MM.1S (cell line): ENCODE results near the gene TXNDC11.

ENCODE experiments used
- DNase-seq: peaks from one replicate; pipeline ENCODE4 v3.0.0-alpha.2; 2015
- H2AFZ ChIP-seq: fragments of 300-600 bp; sonication (generic); 2 replicates; pipeline ENCODE4 v1.6.0; 2016; ENCODE audit warnings: antibody characterized with exemption, low read length
- H3F3A ChIP-seq: fragments of 300-600 bp; sonication (generic); 2 replicates; pipeline ENCODE4 v1.6.1; 2016; ENCODE audit warnings: mild to moderate bottlenecking, antibody characterized with exemption, low read length, moderate library complexity, mixed read lengths; ENCODE audit not compliant: insufficient read depth
- H3K27ac ChIP-seq: fragments of 300-600 bp; sonication (generic); 2 replicates; pipeline ENCODE4 v1.5.1; 2016; ENCODE audit warnings: mild to moderate bottlenecking, low read length
- H3K27me3 ChIP-seq: fragments of 300-600 bp; sonication (generic); replicated peaks from 2 replicates; pipeline ENCODE4 v1.6.0; 2016; ENCODE audit warnings: low read length; ENCODE audit not compliant: insufficient read depth
- H3K36me3 ChIP-seq: fragments of 300-600 bp; sonication (generic); replicated peaks from 2 replicates; pipeline ENCODE4 v1.6.1; 2016; ENCODE audit warnings: mild to moderate bottlenecking, low read length, mixed read lengths; ENCODE audit not compliant: insufficient read depth
- H3K4me1 ChIP-seq: fragments of 300-600 bp; sonication (generic); 2 replicates; pipeline ENCODE4 v1.6.1; 2016; ENCODE audit warnings: low read length, mixed read lengths
- H3K4me2 ChIP-seq: fragments of 300-600 bp; sonication (generic); 2 replicates; pipeline ENCODE4 v1.6.0; 2016; ENCODE audit warnings: low read depth, low read length
- H3K4me3 ChIP-seq: fragments of 300-600 bp; sonication (generic); 2 replicates; pipeline ENCODE4 v1.5.1; 2016; ENCODE audit warnings: low read length, mixed read lengths
- H3K79me2 ChIP-seq: fragments of 300-600 bp; sonication (generic); 2 replicates; pipeline ENCODE4 v1.6.1; 2016; ENCODE audit warnings: mixed run types, low read length, mixed read lengths
- H3K9ac ChIP-seq: fragments of 300-600 bp; sonication (generic); 2 replicates; pipeline ENCODE4 v1.6.1; 2016; ENCODE audit warnings: low read length, mixed read lengths
- H3K9me2 ChIP-seq: fragments of 300-600 bp; sonication (generic); replicated peaks from 2 replicates; pipeline ENCODE4 v1.6.1; 2016; ENCODE audit warnings: mild to moderate bottlenecking, low read length, mixed read lengths; ENCODE audit not compliant: insufficient read depth
- H3K9me3 ChIP-seq: fragments of 300-600 bp; sonication (generic); replicated peaks from 2 replicates; pipeline ENCODE4 v1.6.1; 2016; ENCODE audit warnings: mild to moderate bottlenecking, low read length, mixed read lengths; ENCODE audit not compliant: insufficient read depth
- H4K20me1 ChIP-seq: fragments of 300-600 bp; sonication (generic); 2 replicates; pipeline ENCODE4 v1.6.1; 2016; ENCODE audit warnings: mild to moderate bottlenecking, low read length, moderate library complexity, mixed read lengths; ENCODE audit not compliant: insufficient read depth
- EZH2 ChIP-seq: fragments of 300-600 bp; sonication (generic); optimal IDR thresholded peaks from 2 replicates; pipeline ENCODE3; 2017; ENCODE audit warnings: low read depth, mild to moderate bottlenecking, antibody characterized with exemption, low read length, mixed read lengths
- EZH2phosphoT487 ChIP-seq: fragments of 300-600 bp; sonication (generic); IDR thresholded peaks from 2 replicates; pipeline ENCODE4 v1.6.1; 2018; ENCODE audit warnings: antibody characterized with exemption, low read length
- TF ChIP-seq, protein P1 (sequence below): fragments of 300-600 bp; sonication (generic); IDR thresholded peaks from 2 replicates; pipeline ENCODE4 v1.5.1; 2016; ENCODE audit warnings: antibody characterized with exemption, low read length, mixed read lengths

Gene TXNDC11

DNA sequence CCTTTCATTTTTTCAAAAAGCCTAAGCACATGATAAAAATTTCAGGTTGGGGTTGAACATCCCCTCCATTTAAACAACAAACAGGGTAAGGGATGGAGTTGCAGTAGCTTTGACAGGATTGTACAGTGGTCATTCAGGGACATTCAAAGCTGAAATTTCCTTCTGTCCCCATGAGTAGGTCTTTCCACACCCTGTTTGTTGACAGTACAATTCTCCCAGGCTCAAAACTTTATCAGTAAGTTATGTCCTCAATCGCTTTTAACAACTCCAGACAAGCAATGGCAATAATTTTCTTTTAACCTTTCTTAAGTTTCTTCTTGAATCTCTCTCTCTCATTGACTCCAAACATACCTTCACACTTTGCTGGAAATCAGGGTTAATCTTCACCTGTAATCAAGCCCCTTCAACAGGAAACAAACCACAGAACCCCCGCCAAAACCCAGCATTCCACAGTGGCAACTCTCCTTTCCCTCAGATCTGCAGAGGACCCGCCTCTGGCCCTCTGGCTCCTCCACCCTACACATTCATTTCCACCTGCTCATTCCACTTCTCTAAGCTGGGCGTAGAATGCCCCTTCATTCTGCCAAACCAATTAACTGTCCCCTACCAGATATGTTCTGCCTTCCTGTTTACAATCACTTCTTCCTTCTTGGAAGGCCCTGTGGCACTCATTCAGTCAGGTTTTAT is 20.7 kb downstream of the TXNDC11 start:
- H3K79me2 ChIP-seq, result peaks cover 99% of the 10 kb centered on the region
- no peak overlapping the region for H3K4me3 ChIP-seq
- no peaks in the 10 kb centered on the region for H3K9me2 ChIP-seq
- peaks cover 32% of the 10 kb centered on the region for H3K36me3 ChIP-seq
- peaks cover 79% of the 10 kb centered on the region for H3K4me1 ChIP-seq
- TF ChIP-seq EZH2phosphoT487 (no peak), EZH2 (no peak)
- TF ChIP-seq, protein P1, sequence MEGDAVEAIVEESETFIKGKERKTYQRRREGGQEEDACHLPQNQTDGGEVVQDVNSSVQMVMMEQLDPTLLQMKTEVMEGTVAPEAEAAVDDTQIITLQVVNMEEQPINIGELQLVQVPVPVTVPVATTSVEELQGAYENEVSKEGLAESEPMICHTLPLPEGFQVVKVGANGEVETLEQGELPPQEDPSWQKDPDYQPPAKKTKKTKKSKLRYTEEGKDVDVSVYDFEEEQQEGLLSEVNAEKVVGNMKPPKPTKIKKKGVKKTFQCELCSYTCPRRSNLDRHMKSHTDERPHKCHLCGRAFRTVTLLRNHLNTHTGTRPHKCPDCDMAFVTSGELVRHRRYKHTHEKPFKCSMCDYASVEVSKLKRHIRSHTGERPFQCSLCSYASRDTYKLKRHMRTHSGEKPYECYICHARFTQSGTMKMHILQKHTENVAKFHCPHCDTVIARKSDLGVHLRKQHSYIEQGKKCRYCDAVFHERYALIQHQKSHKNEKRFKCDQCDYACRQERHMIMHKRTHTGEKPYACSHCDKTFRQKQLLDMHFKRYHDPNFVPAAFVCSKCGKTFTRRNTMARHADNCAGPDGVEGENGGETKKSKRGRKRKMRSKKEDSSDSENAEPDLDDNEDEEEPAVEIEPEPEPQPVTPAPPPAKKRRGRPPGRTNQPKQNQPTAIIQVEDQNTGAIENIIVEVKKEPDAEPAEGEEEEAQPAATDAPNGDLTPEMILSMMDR, result no peak
- H3K27me3 ChIP-seq, result no peaks in the 10 kb centered on the region
- peak overlapping the region; percentile 46; the same call in 1 of the 2 replicates for H3K4me2 ChIP-seq
- H3K27ac ChIP-seq, result peak overlapping the region; percentile 96; the same call in 1 of the 2 replicates
- H3F3A ChIP-seq, result peaks cover 97% of the 10 kb centered on the region
- H2AFZ ChIP-seq, result no peak overlapping the region
- DNase-seq, result no peak
- H3K9me3 ChIP-seq, result no peaks in the 10 kb centered on the region
- H3K9ac ChIP-seq, result no peak overlapping the region
- H4K20me1 ChIP-seq, result 0 out of 2 replicates have a peak, but pooled peaks cover 10% of the 10 kb centered on the region

- DNase-seq, result no peak
- Histone ChIP-seq H3K79me2 (peaks cover 99% of the 10 kb centered on the region), H3K4me2 (peak overlapping the region; percentile 72), H3K27ac (peak overlapping the region; percentile 76; the same call in 1 of the 2 replicates), H3F3A (peaks cover 98% of the 10 kb centered on the region), H3K27me3 (no peaks in the 10 kb centered on the region), H3K9me3 (no peaks in the 10 kb centered on the region), H4K20me1 (0 out of 2 replicates have a peak, but pooled peaks cover 10% of the 10 kb centered on the region), H3K4me1 (peaks cover 86% of the 10 kb centered on the region), H3K9me2 (no peaks in the 10 kb centered on the region), H3K36me3 (peaks cover 34% of the 10 kb centered on the region), H3K4me3 (peak overlapping the region; percentile 19; the same call in 1 of the 2 replicates), H2AFZ (no peak overlapping the region), H3K9ac (no peak overlapping the region)
- no peak for TF ChIP-seq EZH2phosphoT487
These were observed 22.9 kb downstream of the TXNDC11 start for GRCh38 chr16:11719762-11720161.

DNA sequence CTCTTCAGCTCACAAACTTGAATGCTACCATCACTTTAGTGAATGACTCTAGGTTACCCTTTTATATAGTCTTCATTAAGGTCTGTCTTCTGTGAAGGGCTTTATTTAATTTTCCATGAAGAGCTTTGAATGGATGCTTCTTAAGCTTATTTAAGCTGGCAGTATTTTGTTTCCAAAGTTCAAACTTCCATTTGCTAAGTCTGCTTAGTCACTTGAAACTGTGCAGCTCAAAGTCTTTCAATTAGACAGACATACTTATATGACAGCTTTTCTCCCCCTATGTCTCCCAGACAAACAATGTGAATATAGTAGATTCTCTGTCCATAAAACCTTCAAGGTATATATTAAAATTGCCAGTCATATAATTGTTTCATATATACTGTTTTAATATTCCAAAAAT is 23.5 kb downstream of the TXNDC11 start:
- no peak for DNase-seq
- Histone ChIP-seq H3K4me2 (peak overlapping the region; percentile 72), H2AFZ (no peak overlapping the region), H3K27me3 (no peaks in the 10 kb centered on the region), H4K20me1 (0 out of 2 replicates have a peak, but pooled peaks cover 10% of the 10 kb centered on the region), H3K9ac (peak overlapping the region; percentile 41; the same call in 1 of the 2 replicates), H3K4me1 (peaks cover 86% of the 10 kb centered on the region), H3F3A (peaks cover 98% of the 10 kb centered on the region), H3K9me2 (no peaks in the 10 kb centered on the region), H3K27ac (peak overlapping the region; percentile 76; the same call in 1 of the 2 replicates), H3K9me3 (no peaks in the 10 kb centered on the region), H3K79me2 (peaks cover 99% of the 10 kb centered on the region), H3K36me3 (peaks cover 36% of the 10 kb centered on the region), H3K4me3 (peak overlapping the region; percentile 5; the same call in 1 of the 2 replicates)
- TF ChIP-seq, protein P1, result no peak
- TF ChIP-seq EZH2phosphoT487 (no peak), EZH2 (no peak)

- no peak overlapping the region for H3K4me3 ChIP-seq
- H3K36me3 ChIP-seq, result peaks cover 37% of the 10 kb centered on the region
- no peaks in the 10 kb centered on the region for H3K9me2 ChIP-seq
- peak; percentile 89 for DNase-seq
- peak overlapping the region; percentile 41; the same call in 1 of the 2 replicates for H3K9ac ChIP-seq
- peaks cover 82% of the 10 kb centered on the region for H3K4me1 ChIP-seq
- H2AFZ ChIP-seq, result no peak overlapping the region
- H4K20me1 ChIP-seq, result peaks cover 10% of the 10 kb centered on the region; the same call in 1 of the 2 replicates
- H3K9me3 ChIP-seq, result no peaks in the 10 kb centered on the region
- H3F3A ChIP-seq, result peaks cover 98% of the 10 kb centered on the region
- H3K79me2 ChIP-seq, result peaks cover 99% of the 10 kb centered on the region
- peak overlapping the region; percentile 72; the same call in 1 of the 2 replicates for H3K4me2 ChIP-seq
- no peaks in the 10 kb centered on the region for H3K27me3 ChIP-seq
- peak overlapping the region; percentile 76 for H3K27ac ChIP-seq
- no peak for TF ChIP-seq EZH2
These were observed 24.8 kb downstream of the TXNDC11 start for GRCh38 chr16:11717811-11718210.
